K562 (cell line): ENCODE data around the gene SNRNP200. TPM values are rescaled to one million over a fixed set of nuclear protein-coding genes. Genes with fewer than 3 reads are reported as not detected.
A peak's percentile ranks its signal among the peaks of the same experiment; 100 is the strongest.

ENCODE experiments used
- ATF7 ChIP-seq: fragments of 450-650 bp; IDR thresholded peaks from 2 replicates; pipeline ENCODE4 v1.7.1; 2014; ENCODE audit warnings: mild to moderate bottlenecking, moderate library complexity
- CTBP1 ChIP-seq: fragments of 450-650 bp; IDR thresholded peaks from 2 replicates; pipeline ENCODE4 v1.6.1; 2016; ENCODE audit warnings: borderline replicate concordance
- E2F6 ChIP-seq, 2 experiments: IDR thresholded peaks; 2 replicates each; pipeline ENCODE4 v1.6.1; 2011; ENCODE audit warnings: borderline replicate concordance in 1 of 2, control low read depth in 1 of 2, low read depth in 1 of 2, low read length in 1 of 2, mild to moderate bottlenecking in 1 of 2, mixed read lengths in 1 of 2, moderate library complexity in 1 of 2; ENCODE audit not compliant: insufficient read depth in 1 of 2, insufficient read length in 1 of 2, poor library complexity in 1 of 2, severe bottlenecking in 1 of 2; ENCODE audit errors: extremely low read depth in 1 of 2
- EP400 ChIP-seq: fragments of 450-650 bp; IDR thresholded peaks from 2 replicates; pipeline ENCODE4 v1.6.1; 2017; ENCODE audit warnings: antibody characterized with exemption, mild to moderate bottlenecking, moderate library complexity
- KAT7 ChIP-seq: sonication (generic); formaldehyde crosslinking; IDR thresholded peaks from 2 replicates; pipeline ENCODE4 v1.8.0; 2022; ENCODE audit warnings: missing genetic modification reagents, mild to moderate bottlenecking, borderline replicate concordance
- L3MBTL2 ChIP-seq: fragments of 450-650 bp; IDR thresholded peaks from 2 replicates; pipeline ENCODE4 v1.6.1; 2016; ENCODE audit warnings: mild to moderate bottlenecking, moderate library complexity
- MAX ChIP-seq: sonication (generic); formaldehyde crosslinking; IDR thresholded peaks from 2 replicates; pipeline ENCODE4 v1.9.0; 2022; ENCODE audit warnings: mild to moderate bottlenecking, missing genetic modification reagents
- MAZ ChIP-seq, 2 experiments: fragments of 450-650 bp in 1 of 2; sonication (generic) in 1 of 2; formaldehyde crosslinking; IDR thresholded peaks in 1 of 2; conservative IDR thresholded peaks in 1 of 2; 2 replicates each; pipeline versions ENCODE4 v1.4.0 to v1.5.0; 2020; ENCODE audit warnings: mild to moderate bottlenecking in 1 of 2, missing genetic modification reagents in 1 of 2
- MTA3 ChIP-seq: fragments of 450-650 bp; formaldehyde crosslinking; IDR thresholded peaks from 2 replicates; pipeline ENCODE4 v1.6.1; 2017; ENCODE audit warnings: mild to moderate bottlenecking, borderline replicate concordance
- MYC ChIP-seq, 2 experiments: fragments of 250-450 bp in 1 of 2; sonication (Bioruptor Pico) in 1 of 2; IDR thresholded peaks; 2 replicates each; pipeline versions ENCODE4 v1.5.1 to v1.6.1; 2012 to 2021; ENCODE audit warnings: low read depth in 2 of 2, borderline replicate concordance in 1 of 2, improper control_type of control experiment in 1 of 2, low read length in 1 of 2, mild to moderate bottlenecking in 1 of 2, moderate library complexity in 1 of 2
- NFRKB ChIP-seq: fragments of 450-650 bp; IDR thresholded peaks from 2 replicates; pipeline ENCODE4 v1.6.1; 2016; ENCODE audit warnings: low read depth
- POLR2A ChIP-seq: fragments of 450-650 bp; conservative IDR thresholded peaks from 2 replicates; pipeline ENCODE4 v1.6.1; 2016
- POLR2G ChIP-seq: fragments of 200-400 bp; formaldehyde crosslinking; IDR thresholded peaks from 2 replicates; pipeline ENCODE4 v1.6.1; 2017; ENCODE audit warnings: low read depth, mild to moderate bottlenecking, antibody characterized with exemption, low read length, moderate library complexity
- RBBP5 ChIP-seq: fragments of 200-600 bp; sonication (generic); IDR thresholded peaks from 2 replicates; pipeline ENCODE4 v1.6.1; 2012; ENCODE audit warnings: borderline replicate concordance, mild to moderate bottlenecking, low read length, control low read depth, inconsistent platforms; ENCODE audit not compliant: insufficient read depth, poor library complexity, severe bottlenecking
- RNF2 ChIP-seq: sonication (generic); IDR thresholded peaks from 2 replicates; pipeline ENCODE4 v1.6.1; 2016
- ZHX1 ChIP-seq: fragments of 150-350 bp; conservative IDR thresholded peaks from 2 replicates; pipeline ENCODE4 v1.6.1; 2014; ENCODE audit warnings: low read length
- ZNF668 ChIP-seq: fragments of 250-450 bp; sonication (Bioruptor Pico); IDR thresholded peaks from 2 replicates; pipeline ENCODE4 v1.8.0; 2022; ENCODE audit warnings: mild to moderate bottlenecking, inconsistent platforms
- ZSCAN29 ChIP-seq: fragments of 450-650 bp; IDR thresholded peaks from 2 replicates; pipeline ENCODE4 v1.6.1; 2017
- polyA plus RNA-seq, 8 experiments: library from polyadenylated mRNA; depleted of rRNA in 4 of 8; stranded (reverse) in 5 of 8; unstranded in 3 of 8; fragments of >200 nt; fragmentation: Nextera tagmentation in 2 of 8; fragmentation: Illumina TruSeq in 1 of 8; extraction: Ambion mirVana in 2 of 8; extraction: Trizol in 1 of 8; gene quantifications; 2 replicates each; pipeline versions ENCODE4 v1.2.1 to v1.2.3, GENCODE V29; 2011 to 2014; ENCODE audit warnings: inconsistent platforms in 1 of 8, missing spikeins in 1 of 8
- total RNA-seq, 7 experiments: library from RNA; depleted of rRNA in 6 of 7; stranded (reverse); fragments of >200 nt in 6 of 7; fragmentation: Illumina TruSeq in 2 of 7; extraction: Trizol in 2 of 7; gene quantifications; 2 replicates each; pipeline versions ENCODE4 v1.2.1 to v1.2.3, GENCODE V29; 2011 to 2021; ENCODE audit warnings: low replicate concordance in 1 of 7
- TF ChIP-seq, protein P1 (sequence below): fragments of 450-650 bp; IDR thresholded peaks from 2 replicates; pipeline ENCODE4 v1.6.1; 2016; ENCODE audit warnings: antibody characterized with exemption
- TF ChIP-seq, protein P2 (sequence below): fragments of 450-650 bp; IDR thresholded peaks from 2 replicates; pipeline ENCODE4 v1.6.1; 2016

SNRNP200 gene
- total and polyA plus RNA-seq, 9 of the 15 experiments (the other 6 are each of a cell fraction or from before 2014, with no cell fraction given): 76.1 to 231 (median 155) TPM

- peak; percentile 90 for TF ChIP-seq L3MBTL2
- no peak for TF ChIP-seq ZHX1
- peak in 1 of 2 experiments; percentile 19; a peak in 1 of 4 replicates for TF ChIP-seq MAZ (CRISPR knock-in tag; conservative IDR thresholded peaks at IDR 0.05 in 1 of 2, IDR thresholded peaks at IDR 0.05 in 1 of 2)
- TF ChIP-seq POLR2G: peak; percentile 67
- TF ChIP-seq RBBP5: peak; percentile 22
- TF ChIP-seq EP400: peak; percentile 40; the same call in 1 of the 2 replicates
- TF ChIP-seq NFRKB: no peak
- no peak for TF ChIP-seq ZNF668
- TF ChIP-seq POLR2A: 0 out of 2 replicates have a peak, but pooled peaks have one; percentile 15
- TF ChIP-seq MTA3: 0 out of 2 replicates have a peak, but pooled peaks have one; percentile 54
- TF ChIP-seq KAT7 (CRISPR knock-in tag): no peak
- TF ChIP-seq CTBP1: peak; percentile 42; the same call in 1 of the 2 replicates
- 0 out of 2 replicates have a peak, but pooled peaks have one; percentile 41 for TF ChIP-seq RNF2
- TF ChIP-seq ATF7: no peak
- TF ChIP-seq E2F6 (IDR thresholded peaks at IDR 0.05; ENCODE audit: borderline replicate concordance in 1 of 2, extremely low read depth in 1 of 2, insufficient read depth in 1 of 2, insufficient read length in 1 of 2, low read depth in 1 of 2, low read length in 1 of 2, poor library complexity in 1 of 2, severe bottlenecking in 1 of 2): peak; percentile 50 to 91
- peak; percentile 55; the same call in 1 of the 2 replicates for TF ChIP-seq ZSCAN29
- peak; percentile 22; the same call in 1 of the 2 replicates for TF ChIP-seq MYC (IDR thresholded peaks at IDR 0.05; ENCODE audit: low read depth, low read length)
- TF ChIP-seq MYC (CRISPR knock-in tag; IDR thresholded peaks at IDR 0.05; ENCODE audit: borderline replicate concordance, low read depth): no peak
- TF ChIP-seq, protein P1, sequence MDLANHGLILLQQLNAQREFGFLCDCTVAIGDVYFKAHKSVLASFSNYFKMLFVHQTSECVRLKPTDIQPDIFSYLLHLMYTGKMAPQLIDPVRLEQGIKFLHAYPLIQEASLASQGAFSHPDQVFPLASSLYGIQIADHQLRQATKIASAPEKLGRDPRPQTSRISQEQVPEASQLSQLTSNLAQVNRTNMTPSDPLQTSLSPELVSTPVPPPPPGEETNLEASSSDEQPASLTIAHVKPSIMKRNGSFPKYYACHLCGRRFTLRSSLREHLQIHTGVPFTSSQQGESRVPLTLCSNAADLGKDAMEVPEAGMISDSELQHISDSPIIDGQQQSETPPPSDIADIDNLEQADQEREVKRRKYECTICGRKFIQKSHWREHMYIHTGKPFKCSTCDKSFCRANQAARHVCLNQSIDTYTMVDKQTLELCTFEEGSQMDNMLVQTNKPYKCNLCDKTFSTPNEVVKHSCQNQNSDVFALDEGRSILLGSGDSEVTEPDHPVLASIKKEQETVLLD: 0 out of 2 replicates have a peak, but pooled peaks have one; percentile 14
- TF ChIP-seq MAX (CRISPR knock-in tag): peak; percentile 86
- TF ChIP-seq, protein P2, sequence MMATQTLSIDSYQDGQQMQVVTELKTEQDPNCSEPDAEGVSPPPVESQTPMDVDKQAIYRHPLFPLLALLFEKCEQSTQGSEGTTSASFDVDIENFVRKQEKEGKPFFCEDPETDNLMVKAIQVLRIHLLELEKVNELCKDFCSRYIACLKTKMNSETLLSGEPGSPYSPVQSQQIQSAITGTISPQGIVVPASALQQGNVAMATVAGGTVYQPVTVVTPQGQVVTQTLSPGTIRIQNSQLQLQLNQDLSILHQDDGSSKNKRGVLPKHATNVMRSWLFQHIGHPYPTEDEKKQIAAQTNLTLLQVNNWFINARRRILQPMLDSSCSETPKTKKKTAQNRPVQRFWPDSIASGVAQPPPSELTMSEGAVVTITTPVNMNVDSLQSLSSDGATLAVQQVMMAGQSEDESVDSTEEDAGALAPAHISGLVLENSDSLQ: peak; percentile 78
These were observed 15.6 kb upstream of the SNRNP200 start (continued) for GRCh38 chr2:96320728-96321622.
